H1 (cell line): ENCODE results near the gene UIMC1.

Experiments
- CREB1 ChIP-seq: IDR thresholded peaks from 2 replicates; pipeline ENCODE4 v1.6.1; 2012; ENCODE audit warnings: inconsistent platforms
- EZH2 ChIP-seq: fragments of 200-600 bp; sonication (generic); IDR thresholded peaks from 2 replicates; pipeline ENCODE4 v1.7.1; 2012; ENCODE audit warnings: low read depth, mild to moderate bottlenecking, moderate library complexity, low read length, inconsistent platforms; ENCODE audit not compliant: severe bottlenecking
- JUN ChIP-seq: IDR thresholded peaks from 2 replicates; pipeline ENCODE4 v1.6.1; 2011; ENCODE audit warnings: low read depth, mild to moderate bottlenecking, improper control_type of control experiment, low read length
- MAFK ChIP-seq: IDR thresholded peaks from 2 replicates; pipeline ENCODE4 v1.6.1; 2012; ENCODE audit warnings: low read depth, mild to moderate bottlenecking, improper control_type of control experiment, low read length
- NRF1 ChIP-seq: IDR thresholded peaks from 2 replicates; pipeline ENCODE4 v1.6.1; 2011; ENCODE audit warnings: mild to moderate bottlenecking, low read depth, low read length, improper control_type of control experiment
- POLR2A ChIP-seq, 2 experiments: IDR thresholded peaks; 1 replicate in 1 of 2; 2 replicates in 1 of 2; pipeline ENCODE4 v1.6.1; 2011; ENCODE audit warnings: low read depth in 2 of 2, low read length in 2 of 2, mild to moderate bottlenecking in 2 of 2; ENCODE audit errors: control extremely low read depth in 1 of 2
- POLR2AphosphoS5 ChIP-seq: IDR thresholded peaks from 2 replicates; pipeline ENCODE4 v1.6.1; 2011; ENCODE audit warnings: low read depth, low read length
- POU5F1 ChIP-seq: IDR thresholded peaks from 2 replicates; pipeline ENCODE4 v1.6.1; 2011; ENCODE audit warnings: low read depth, mild to moderate bottlenecking, low read length, moderate library complexity
- RAD21 ChIP-seq, 2 experiments: IDR thresholded peaks in 1 of 2; conservative IDR thresholded peaks in 1 of 2; 2 replicates each; pipeline ENCODE4 v1.6.1; 2011; ENCODE audit warnings: low read depth in 2 of 2, low read length in 2 of 2, improper control_type of control experiment in 1 of 2, inconsistent platforms in 1 of 2, mild to moderate bottlenecking in 1 of 2, moderate library complexity in 1 of 2
- RNF2 ChIP-seq: fragments of 200-900, 300-1000 bp; sonication (generic); IDR thresholded peaks from 2 replicates; pipeline ENCODE4 v1.7.1; 2016; ENCODE audit warnings: borderline replicate concordance, low read depth, mild to moderate bottlenecking, antibody characterized with exemption, low read length; ENCODE audit not compliant: poor library complexity, severe bottlenecking; ENCODE audit errors: missing control alignments
- RXRA ChIP-seq: IDR thresholded peaks from 2 replicates; pipeline ENCODE4 v1.6.1; 2011; ENCODE audit warnings: low read depth, mild to moderate bottlenecking, low read length, moderate library complexity; ENCODE audit not compliant: insufficient read depth
- SP4 ChIP-seq: IDR thresholded peaks from 2 replicates; pipeline ENCODE4 v1.6.1; 2012; ENCODE audit warnings: low read length, inconsistent platforms
- TF ChIP-seq, protein P1 (sequence below), 3 experiments: IDR thresholded peaks; 1 replicate in 2 of 3; 2 replicates in 1 of 3; pipeline versions ENCODE4 v1.5.1 to v1.6.1; 2011; ENCODE audit warnings: low read length in 3 of 3, mild to moderate bottlenecking in 3 of 3, inconsistent platforms in 2 of 3, low read depth in 1 of 3, moderate library complexity in 1 of 3; ENCODE audit not compliant: insufficient read depth in 1 of 3; ENCODE audit errors: control extremely low read depth in 1 of 3

DNA sequence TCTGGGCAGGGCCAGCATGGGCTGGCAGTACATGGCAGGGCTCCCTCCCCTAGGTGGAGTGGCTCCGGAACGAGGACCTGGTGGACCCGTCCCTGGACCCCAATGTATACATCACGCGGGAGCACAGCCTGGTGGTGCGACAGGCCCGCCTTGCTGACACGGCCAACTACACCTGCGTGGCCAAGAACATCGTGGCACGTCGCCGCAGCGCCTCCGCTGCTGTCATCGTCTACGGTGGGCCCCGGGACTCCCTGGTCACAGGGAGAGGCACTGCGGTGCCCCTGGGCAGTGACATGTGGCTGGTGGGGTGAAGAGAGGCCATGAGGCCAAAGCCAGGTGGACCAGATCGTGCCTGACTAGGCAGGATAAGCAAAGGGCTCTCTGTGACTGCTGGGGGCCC, 137.8 kb downstream of the UIMC1 start:
- no peak for TF ChIP-seq RAD21 (IDR thresholded peaks at IDR 0.05 in 1 of 2, conservative IDR thresholded peaks at IDR 0.05 in 1 of 2; ENCODE audit: low read depth in 2 of 2, low read length in 2 of 2)
- no peak for TF ChIP-seq CREB1
- no peak for TF ChIP-seq RNF2
- TF ChIP-seq, protein P1, sequence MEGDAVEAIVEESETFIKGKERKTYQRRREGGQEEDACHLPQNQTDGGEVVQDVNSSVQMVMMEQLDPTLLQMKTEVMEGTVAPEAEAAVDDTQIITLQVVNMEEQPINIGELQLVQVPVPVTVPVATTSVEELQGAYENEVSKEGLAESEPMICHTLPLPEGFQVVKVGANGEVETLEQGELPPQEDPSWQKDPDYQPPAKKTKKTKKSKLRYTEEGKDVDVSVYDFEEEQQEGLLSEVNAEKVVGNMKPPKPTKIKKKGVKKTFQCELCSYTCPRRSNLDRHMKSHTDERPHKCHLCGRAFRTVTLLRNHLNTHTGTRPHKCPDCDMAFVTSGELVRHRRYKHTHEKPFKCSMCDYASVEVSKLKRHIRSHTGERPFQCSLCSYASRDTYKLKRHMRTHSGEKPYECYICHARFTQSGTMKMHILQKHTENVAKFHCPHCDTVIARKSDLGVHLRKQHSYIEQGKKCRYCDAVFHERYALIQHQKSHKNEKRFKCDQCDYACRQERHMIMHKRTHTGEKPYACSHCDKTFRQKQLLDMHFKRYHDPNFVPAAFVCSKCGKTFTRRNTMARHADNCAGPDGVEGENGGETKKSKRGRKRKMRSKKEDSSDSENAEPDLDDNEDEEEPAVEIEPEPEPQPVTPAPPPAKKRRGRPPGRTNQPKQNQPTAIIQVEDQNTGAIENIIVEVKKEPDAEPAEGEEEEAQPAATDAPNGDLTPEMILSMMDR (IDR thresholded peaks at IDR 0.05; ENCODE audit: control extremely low read depth in 1 of 3, insufficient read depth in 1 of 3, low read depth in 1 of 3, low read length in 3 of 3), result no peak
- TF ChIP-seq EZH2, result no peak
- TF ChIP-seq POLR2AphosphoS5, result no peak
- no peak for TF ChIP-seq MAFK
- no peak for TF ChIP-seq SP4
- TF ChIP-seq RXRA, result no peak
- no peak for TF ChIP-seq JUN
- TF ChIP-seq NRF1, result no peak
- TF ChIP-seq POLR2A (IDR thresholded peaks at IDR 0.05; ENCODE audit: control extremely low read depth in 1 of 2, low read depth in 2 of 2, low read length in 2 of 2), result no peak
- no peak for TF ChIP-seq POU5F1
